K562 (cell line): ENCODE measurements around the gene LYPD6B. TPM values are rescaled to one million over a fixed set of nuclear protein-coding genes. Genes with fewer than 3 reads are reported as not detected.

Source experiments
- BRD4 ChIP-seq: fragments of 200-600 bp; sonication (generic); IDR thresholded peaks from 2 replicates; pipeline ENCODE4 v1.6.1; 2017; ENCODE audit warnings: inconsistent platforms
- CEBPZ ChIP-seq: fragments of 150-350 bp; IDR thresholded peaks from 2 replicates; pipeline ENCODE4 v1.6.1; 2014; ENCODE audit warnings: low read depth, mild to moderate bottlenecking, low read length, borderline replicate concordance
- NFATC3 ChIP-seq: fragments of 450-650 bp; IDR thresholded peaks from 2 replicates; pipeline ENCODE4 v1.6.1; 2017; ENCODE audit warnings: mild to moderate bottlenecking
- RERE ChIP-seq: sonication (generic); formaldehyde crosslinking; IDR thresholded peaks from 2 replicates; pipeline ENCODE4 v1.8.0; 2023; ENCODE audit warnings: missing genetic modification reagents, mild to moderate bottlenecking, borderline replicate concordance
- polyA plus RNA-seq, 8 experiments: library from polyadenylated mRNA; depleted of rRNA in 4 of 8; stranded (reverse) in 5 of 8; unstranded in 3 of 8; fragments of >200 nt; fragmentation: Nextera tagmentation in 2 of 8; fragmentation: Illumina TruSeq in 1 of 8; extraction: Ambion mirVana in 2 of 8; extraction: Trizol in 1 of 8; gene quantifications; 2 replicates each; pipeline versions ENCODE4 v1.2.1 to v1.2.3, GENCODE V29; 2011 to 2014; ENCODE audit warnings: inconsistent platforms in 1 of 8, missing spikeins in 1 of 8
- total RNA-seq, 7 experiments: library from RNA; depleted of rRNA in 6 of 7; stranded (reverse); fragments of >200 nt in 6 of 7; fragmentation: Illumina TruSeq in 2 of 7; extraction: Trizol in 2 of 7; gene quantifications; 2 replicates each; pipeline versions ENCODE4 v1.2.1 to v1.2.3, GENCODE V29; 2011 to 2021; ENCODE audit warnings: low replicate concordance in 1 of 7

LYPD6B gene
- total and polyA plus RNA-seq, 9 of the 15 experiments (the other 6 are each of a cell fraction or from before 2014, with no cell fraction given) = not detected

- TF ChIP-seq RERE (no peak), NFATC3 (no peak), CEBPZ (no peak), BRD4 (no peak)
These were observed 39.0 kb upstream of the LYPD6B start (continued) for GRCh38 chr2:148999451-148999921.
